HS-5 (cell line): ENCODE measurements around the gene TRIM32.
"Not testable (repeated sequence)": the region's sequence is repeated elsewhere in the genome, so short reads cannot be mapped to it uniquely, and the experiment has no call there.

ENCODE experiments used
- DNase-seq: peaks from one replicate; pipeline ENCODE4 v3.0.0-alpha.2; 2012; ENCODE audit warnings: low read depth

Gene TRIM32

GRCh38 chr9:116674210-116674980 lies 12.7 kb upstream of the TRIM32 start:
- DNase-seq, result no peak

GRCh38 chr9:116683535-116683934 lies 3.6 kb upstream of the TRIM32 start:
- DNase-seq, result no peak

GRCh38 chr9:116685166-116685565 lies 1.9 kb upstream of the TRIM32 start:
- no peak for DNase-seq

GRCh38 chr9:116686135-116686534 lies 970 bp upstream of the TRIM32 start:
- DNase-seq, result no peak

GRCh38 chr9:116686693-116687073 lies 422 bp upstream of the TRIM32 start:
- no peak for DNase-seq

- no peak for DNase-seq
These were observed 640 bp downstream of the TRIM32 start for GRCh38 chr9:116687754-116688135.

GRCh38 chr9:116688806-116689485 lies 1.8 kb downstream of the TRIM32 start:
- no peak for DNase-seq

GRCh38 chr9:116689486-116690032 lies 2.5 kb downstream of the TRIM32 start:
- DNase-seq, result no peak

- not testable (repeated sequence) for DNase-seq
These were observed 3.7 kb downstream of the TRIM32 start for GRCh38 chr9:116690805-116691204.

GRCh38 chr9:116691607-116692006 lies 4.5 kb downstream of the TRIM32 start:
- no peak for DNase-seq

GRCh38 chr9:116692616-116693015 lies 5.5 kb downstream of the TRIM32 start:
- no peak for DNase-seq

GRCh38 chr9:116693233-116693731 lies 6.2 kb downstream of the TRIM32 start:
- DNase-seq, result no peak

GRCh38 chr9:116694785-116695291 lies 7.7 kb downstream of the TRIM32 start:
- DNase-seq, result no peak

- DNase-seq, result no peak
These were observed 8.3 kb downstream of the TRIM32 start for GRCh38 chr9:116695438-116695837.

- DNase-seq, result no peak
These were observed 10.3 kb downstream of the TRIM32 start for GRCh38 chr9:116697362-116697761.

- DNase-seq, result no peak
These were observed 10.8 kb downstream of the TRIM32 start for GRCh38 chr9:116697887-116698286.

- no peak for DNase-seq
These were observed 13.2 kb downstream of the TRIM32 start for GRCh38 chr9:116700279-116700678.

- DNase-seq, result no peak
These were observed 14.1 kb downstream of the TRIM32 start for GRCh38 chr9:116700882-116701865.

GRCh38 chr9:116701940-116702642 lies 15.0 kb downstream of the TRIM32 start:
- no peak for DNase-seq

GRCh38 chr9:116703634-116704033 lies 16.5 kb downstream of the TRIM32 start:
- DNase-seq, result no peak

GRCh38 chr9:116704470-116704869 lies 17.4 kb downstream of the TRIM32 start:
- no peak for DNase-seq
